NCI-H446 treated with DMSO at 0.1 percent for 48 hours (cell line): ENCODE results near the gene TSC22D1.

ENCODE experiments used
- DNase-seq: peaks from one replicate; lab custom pipeline; 2025; lab: John Stamatoyannopoulos, UW

Gene TSC22D1

GRCh38 chr13:44425041-44425814, 150.9 kb downstream of the TSC22D1 start:
- DNase-seq, result no peak

GRCh38 chr13:44423824-44424223, 152.3 kb downstream of the TSC22D1 start:
- DNase-seq, result no peak

GRCh38 chr13:44422755-44423643, 153.1 kb downstream of the TSC22D1 start:
- DNase-seq, result no peak

GRCh38 chr13:44421853-44422525, 154.1 kb downstream of the TSC22D1 start:
- no peak for DNase-seq

DNA sequence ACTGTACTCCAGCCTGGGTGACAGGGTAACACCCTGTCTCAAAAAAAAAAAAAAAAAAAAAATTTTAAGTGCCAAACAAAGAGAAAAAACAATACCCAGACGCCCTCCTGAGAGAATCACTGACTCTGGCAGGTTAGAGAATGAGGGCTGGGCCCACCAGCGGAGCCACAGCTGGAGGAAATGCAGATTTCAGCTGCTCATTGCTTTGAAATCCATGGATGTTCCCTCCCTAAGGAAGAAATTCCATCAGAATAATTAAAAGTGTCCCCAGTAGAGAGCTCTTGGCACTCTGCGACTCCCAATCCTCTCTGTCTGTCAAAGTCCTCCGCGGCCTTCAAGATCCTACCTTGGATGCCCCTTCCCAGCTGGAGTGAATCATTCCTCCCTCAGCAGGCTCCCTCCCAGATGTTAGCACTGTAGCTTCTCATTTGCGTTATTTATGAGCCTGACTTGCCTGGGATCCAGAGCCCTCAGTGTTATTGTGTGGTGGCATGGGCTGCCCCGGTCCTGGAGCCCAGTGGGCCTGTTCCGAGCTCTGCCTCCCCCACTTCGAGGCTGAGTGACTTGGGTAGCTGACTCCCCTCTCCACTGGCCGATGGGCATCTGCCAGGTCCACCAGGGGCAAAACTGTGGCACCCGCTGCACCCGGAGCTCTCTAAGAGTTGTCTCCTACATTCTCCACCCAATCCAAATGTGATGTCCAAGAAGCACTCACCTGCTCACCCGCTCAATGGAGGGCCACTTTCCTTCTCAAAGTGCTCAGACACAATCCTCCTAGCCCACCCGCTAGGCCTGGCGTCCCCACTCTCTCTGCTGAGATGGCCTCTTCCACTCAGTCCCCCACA, 155.5 kb downstream of the TSC22D1 start:
- DNase-seq, result no peak

DNA sequence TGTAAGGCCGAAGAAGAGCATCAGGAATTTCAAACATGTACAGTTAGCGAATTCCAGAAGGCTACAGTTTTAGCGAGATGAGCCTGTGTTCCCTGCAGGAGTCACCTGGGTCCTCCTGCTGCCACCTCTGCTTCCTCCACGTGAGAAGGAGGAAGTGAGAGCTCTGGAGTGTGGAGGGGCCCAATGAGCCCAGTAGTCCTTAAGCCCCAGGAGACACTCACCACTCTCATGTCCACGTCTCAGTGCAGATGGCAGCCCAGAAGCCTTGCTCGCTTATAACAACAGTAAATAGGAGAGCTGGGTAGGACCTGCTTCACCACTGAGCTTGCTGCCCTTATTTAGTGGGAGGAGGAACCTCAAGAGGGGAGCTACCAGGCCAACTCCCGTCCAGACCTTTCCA, 158.3 kb downstream of the TSC22D1 start:
- no peak for DNase-seq

- no peak for DNase-seq
These were observed 158.7 kb downstream of the TSC22D1 start for GRCh38 chr13:44417446-44417845.

DNA sequence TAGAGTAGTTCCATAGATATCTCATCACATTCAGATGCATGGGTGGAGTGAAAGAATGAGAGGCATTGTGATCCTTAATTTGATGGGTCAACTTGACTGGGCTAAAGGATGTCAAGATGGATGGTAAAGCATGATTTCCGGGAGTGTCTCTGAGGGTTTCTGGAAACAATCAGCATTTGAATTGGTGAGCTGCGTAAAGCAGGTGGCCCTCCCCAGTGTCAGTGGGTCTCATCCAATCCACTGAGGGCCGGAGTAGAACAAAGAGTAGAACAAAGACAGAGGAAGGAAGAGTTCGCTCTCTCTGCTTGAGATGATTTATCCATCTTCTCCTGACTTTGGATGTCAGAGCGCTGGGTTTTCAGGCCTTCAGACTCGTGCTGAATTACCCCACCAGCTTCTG, 159.4 kb downstream of the TSC22D1 start:
- DNase-seq, result no peak

DNA sequence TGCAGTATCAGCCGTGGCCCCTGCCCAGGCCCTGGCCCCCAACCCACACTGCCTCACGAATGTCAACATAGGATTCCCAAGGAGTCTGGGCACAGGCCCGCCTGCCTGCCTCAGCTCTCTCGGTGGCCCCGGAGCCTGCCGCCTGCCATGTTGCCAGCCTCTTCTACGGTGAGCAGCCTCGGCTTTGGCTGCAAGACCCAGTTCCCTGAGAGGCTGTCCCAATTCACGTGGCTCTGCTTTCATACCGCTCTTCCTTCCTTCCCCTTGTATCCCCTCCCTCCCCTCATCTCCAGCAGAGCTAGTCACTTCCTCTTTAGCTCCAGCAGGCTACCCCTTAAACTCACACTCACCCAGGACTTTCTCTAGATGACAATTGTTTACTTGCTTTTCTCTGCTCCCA, 159.8 kb downstream of the TSC22D1 start:
- no peak for DNase-seq

GRCh38 chr13:44415815-44416214, 160.3 kb downstream of the TSC22D1 start:
- DNase-seq, result no peak

GRCh38 chr13:44414716-44415115, 161.4 kb downstream of the TSC22D1 start:
- no peak for DNase-seq

DNA sequence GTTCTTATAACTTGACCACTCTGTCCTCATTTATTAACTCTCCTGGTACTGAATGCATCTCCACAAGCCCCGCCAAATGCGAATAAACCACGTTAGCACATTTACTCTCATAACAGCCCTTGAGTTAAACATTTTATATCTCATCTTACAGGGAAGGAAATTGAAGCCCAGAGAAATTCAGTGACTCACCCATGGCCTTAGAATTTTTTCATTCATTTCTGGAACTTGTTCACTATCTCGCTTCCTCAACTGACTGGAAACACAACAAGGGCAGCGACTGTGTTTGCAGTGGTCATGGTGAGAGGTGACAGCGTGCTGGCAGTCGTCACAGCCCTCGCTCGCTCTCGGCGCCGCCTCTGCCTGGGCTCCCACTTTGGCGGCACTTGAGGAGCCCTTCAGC, 163.0 kb downstream of the TSC22D1 start:
- no peak for DNase-seq

- DNase-seq, result no peak
These were observed 163.7 kb downstream of the TSC22D1 start for GRCh38 chr13:44412346-44412935.

- no peak for DNase-seq
These were observed 164.3 kb downstream of the TSC22D1 start for GRCh38 chr13:44411841-44412240.

DNA sequence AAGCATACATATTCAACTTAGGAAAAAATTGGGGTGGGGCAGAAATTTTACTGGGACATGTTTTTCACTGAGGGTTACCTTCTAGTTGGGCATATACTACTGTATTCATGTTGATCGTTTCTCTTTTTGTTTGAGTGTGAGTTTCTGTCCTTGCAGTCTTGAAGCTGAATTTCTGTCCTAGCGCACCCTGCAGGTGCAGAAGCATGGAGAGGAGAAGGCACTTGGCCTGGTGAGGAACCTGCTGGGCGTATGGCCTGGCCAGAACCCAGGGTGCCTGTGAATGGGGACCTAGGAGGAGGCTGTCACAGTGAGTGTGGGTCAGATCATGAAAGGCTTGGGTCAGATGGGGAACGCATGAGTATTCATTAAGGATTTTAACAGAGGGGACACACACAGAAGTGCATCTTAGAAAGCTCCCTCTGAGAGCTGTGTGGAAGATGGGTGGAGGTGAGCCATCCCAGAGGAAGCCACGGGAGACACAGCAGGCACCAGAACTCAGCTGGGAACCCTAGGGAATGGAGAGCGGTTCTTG, 165.7 kb downstream of the TSC22D1 start:
- DNase-seq, result no peak

DNA sequence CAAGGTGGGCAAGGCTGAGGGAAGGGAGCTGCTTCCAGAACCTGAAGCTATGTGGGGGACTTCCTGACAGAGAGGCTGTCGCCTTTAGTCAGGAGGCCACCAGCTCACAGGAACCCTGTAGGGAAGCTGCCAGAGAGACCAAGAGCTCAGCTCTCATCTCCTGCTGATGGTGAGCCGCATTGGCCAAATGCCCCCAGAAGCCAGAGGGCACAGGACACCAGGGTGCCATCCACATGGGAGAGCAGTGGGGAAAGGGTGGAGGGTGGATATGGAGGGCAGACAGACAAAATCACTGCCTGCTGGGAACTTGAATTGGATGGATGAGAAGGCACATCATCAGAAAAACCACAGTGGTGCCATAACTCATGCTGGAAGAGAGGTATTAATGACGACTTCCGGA, 166.5 kb downstream of the TSC22D1 start:
- DNase-seq, result no peak

DNA sequence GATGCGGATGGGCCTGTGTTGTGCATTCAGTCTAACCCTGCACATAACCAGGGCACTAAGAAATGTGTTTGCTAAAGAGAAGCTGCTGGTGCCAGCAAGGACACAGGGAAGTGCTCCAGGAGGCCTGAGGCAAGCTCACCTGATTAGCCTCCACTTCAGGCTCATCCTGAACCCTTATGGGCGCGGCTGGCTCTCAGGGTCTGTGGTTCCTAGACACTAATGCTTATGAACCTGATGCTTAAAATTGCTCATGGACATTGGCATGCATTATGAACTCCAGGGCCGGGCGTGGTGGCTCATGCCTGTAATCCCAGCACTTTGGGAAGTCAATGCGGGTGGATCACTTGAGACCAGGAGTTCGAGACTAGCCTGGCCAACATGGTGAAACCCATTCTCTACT, 168.2 kb downstream of the TSC22D1 start:
- DNase-seq, result no peak

DNA sequence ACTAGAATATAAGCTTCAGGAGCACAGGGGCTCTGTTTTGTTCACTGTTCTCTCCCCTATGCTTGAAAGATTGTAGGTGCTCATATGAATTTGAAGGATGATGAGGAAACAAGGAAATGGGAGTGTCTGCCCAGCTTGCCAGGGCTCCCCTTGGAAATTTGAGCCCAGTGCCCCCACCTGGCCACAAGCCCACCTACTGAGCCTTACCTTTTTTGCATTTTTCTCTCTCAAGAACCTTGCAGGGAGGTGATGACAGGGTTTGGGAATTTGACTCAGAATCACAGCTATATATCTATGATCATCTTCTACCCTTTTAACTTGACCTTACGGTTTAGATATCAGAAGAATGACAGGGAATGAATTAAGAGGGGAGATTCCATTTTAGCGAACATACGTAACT, 168.8 kb downstream of the TSC22D1 start:
- no peak for DNase-seq

DNA sequence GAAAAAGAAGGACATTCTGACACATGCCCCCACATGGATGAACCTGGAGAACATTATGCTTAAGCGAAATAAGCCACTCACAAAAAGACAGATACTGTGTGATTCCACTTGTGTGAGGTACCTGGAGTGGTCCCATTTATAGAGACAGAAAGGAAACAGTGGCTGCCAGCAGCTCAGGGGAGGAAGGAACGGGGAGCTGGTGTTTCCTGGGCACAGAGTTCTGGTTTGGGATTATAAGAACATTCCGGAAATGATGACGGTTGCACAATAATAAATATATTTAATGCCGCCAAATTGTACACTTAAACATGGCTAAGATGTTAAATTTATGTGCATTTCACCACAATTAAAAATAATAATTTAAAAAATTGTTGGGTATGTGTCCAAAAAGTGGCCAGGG, 169.5 kb downstream of the TSC22D1 start:
- DNase-seq, result no peak

DNA sequence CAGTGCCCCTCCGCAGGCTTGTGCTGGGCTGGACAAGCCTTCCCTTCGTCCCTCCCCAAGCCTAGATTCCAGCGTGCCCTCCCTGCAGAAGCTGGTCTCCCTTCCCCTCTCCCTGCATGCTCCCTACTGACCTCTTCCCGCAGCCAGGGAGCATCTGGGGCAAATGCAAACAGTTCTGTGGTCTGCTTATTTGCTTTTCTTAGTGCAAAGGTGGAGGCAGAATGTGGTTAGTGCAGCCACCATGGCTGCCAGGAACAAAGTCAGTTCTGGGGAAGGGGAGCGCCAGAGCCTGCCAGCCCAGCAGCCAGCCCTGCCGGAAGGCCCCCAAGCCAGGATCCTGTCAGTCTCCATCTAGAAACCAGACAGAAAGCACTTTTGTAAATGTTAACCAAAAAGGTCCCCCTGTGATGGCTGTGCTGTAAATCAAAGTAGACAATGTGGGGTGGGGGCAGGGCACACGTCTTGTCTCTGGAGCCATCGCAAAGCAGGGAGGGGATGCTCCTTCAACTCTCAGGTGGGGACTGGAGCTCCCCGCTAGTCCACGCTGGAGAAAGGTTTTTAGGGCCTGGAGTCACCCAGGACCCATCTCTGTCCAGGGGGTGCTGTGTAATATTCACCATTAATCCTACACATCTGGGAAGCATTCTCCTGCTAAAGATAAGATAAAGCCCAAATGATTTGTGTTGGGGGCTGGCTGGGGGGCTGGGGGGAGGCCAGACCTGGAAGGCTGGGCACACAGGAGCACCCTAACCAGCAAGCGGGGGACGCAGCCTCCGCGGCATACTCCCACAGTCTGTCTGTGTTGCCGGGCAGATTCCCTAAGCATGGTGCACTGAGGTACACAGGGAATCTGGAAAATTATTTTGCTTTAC, 171.6 kb downstream of the TSC22D1 start:
- DNase-seq, result no peak
